Natural killer cell (primary cell): ENCODE measurements around the gene GABPA. TPM values are rescaled to one million over a fixed set of nuclear protein-coding genes. Genes with fewer than 3 reads are reported as not detected.

ENCODE experiments used
- ATAC-seq, 3 donors: fragments of 150-1000 bp in 2 of 3; fragments of 200-7000 bp in 1 of 3; cut with Tn5 transposase; 1 replicate in 1 of 3; 2 replicates in 2 of 3; pipeline ENCODE4 v1.10.0; 2021; ENCODE audit warnings: mild to moderate bottlenecking in 2 of 3, moderate library complexity in 2 of 3
- DNase-seq, 2 donors: peaks; one replicate each; pipeline versions ENCODE4 v3.0.0 to v3.0.0-alpha.2; 2013 to 2021; ENCODE audit warnings: mixed read lengths in 1 of 2
- H3K27ac ChIP-seq: one replicate; pipeline ENCODE4 v1.5.1; 2013; ENCODE audit warnings: mild to moderate bottlenecking, low read length
- H3K27me3 ChIP-seq: one replicate; pipeline ENCODE4 v1.6.1; 2013; ENCODE audit warnings: low read length; ENCODE audit not compliant: control insufficient read depth, insufficient read depth
- H3K36me3 ChIP-seq: one replicate; pipeline ENCODE4 v1.6.1; 2013; ENCODE audit warnings: low read length; ENCODE audit not compliant: control insufficient read depth, insufficient read depth
- H3K4me1 ChIP-seq: one replicate; pipeline ENCODE4 v1.6.1; 2013; ENCODE audit warnings: low read length; ENCODE audit not compliant: control insufficient read depth, insufficient read depth
- H3K4me3 ChIP-seq: one replicate; pipeline ENCODE4 v1.5.1; 2013; ENCODE audit warnings: low read length
- H3K9me3 ChIP-seq: one replicate; pipeline ENCODE4 v1.6.1; 2013; ENCODE audit warnings: low read length; ENCODE audit not compliant: control insufficient read depth, insufficient read depth
- H3K27ac Mint-ChIP-seq, 2 donors: one replicate each; pipeline ENCODE4 v1.8.0; 2022; ENCODE audit warnings: mild to moderate bottlenecking in 2 of 2, mixed read lengths in 2 of 2, moderate library complexity in 1 of 2
- H3K27me3 Mint-ChIP-seq, 2 donors: one replicate each; pipeline ENCODE4 v1.8.0; 2022; ENCODE audit warnings: low read depth in 2 of 2, mixed read lengths in 2 of 2
- H3K36me3 Mint-ChIP-seq: one replicate; pipeline ENCODE4 v1.8.0; 2022; ENCODE audit warnings: mixed read lengths
- H3K4me1 Mint-ChIP-seq, 2 donors: one replicate each; pipeline ENCODE4 v1.8.0; 2022; ENCODE audit warnings: mixed read lengths in 2 of 2
- H3K4me3 Mint-ChIP-seq: one replicate; pipeline ENCODE4 v1.8.0; 2022; ENCODE audit warnings: mild to moderate bottlenecking, moderate library complexity, mixed read lengths
- H3K9me3 Mint-ChIP-seq, 2 donors: one replicate each; pipeline ENCODE4 v1.8.0; 2022; ENCODE audit warnings: mixed read lengths in 2 of 2
- WGBS: methylation state at CpG from one replicate; pipeline ENCODE4 v1.1.7; 2013; ENCODE audit warnings: missing lambda C conversion rate; ENCODE audit not compliant: insufficient coverage; 5-methylcytosine and 5-hydroxymethylcytosine counted together
- intact Hi-C: fragments of 100-400 bp; cut with micrococcal nuclease; formaldehyde crosslinking; loops from one replicate; pipeline ENCODE4 v1.14.2; 2022
- total RNA-seq, 4 donors: library from RNA; stranded (reverse); fragments of 120-200 nt in 1 of 4; gene quantifications; one replicate each; pipeline versions ENCODE4 v1.2.3 to v1.2.4, GENCODE V29; 2013 to 2022
- TF ChIP-seq, protein P1 (sequence below): fragments of 200-600 bp; IDR thresholded peaks from one replicate; pipeline ENCODE4 v1.8.0; 2022; ENCODE audit warnings: antibody characterized with exemption

The GABPA gene
- total RNA-seq, 3 donors from 2014 or later (not counting 1 experiment from before 2014, with no cell fraction given), result 25.2 to 29.3 (median 27.7) TPM

DNA sequence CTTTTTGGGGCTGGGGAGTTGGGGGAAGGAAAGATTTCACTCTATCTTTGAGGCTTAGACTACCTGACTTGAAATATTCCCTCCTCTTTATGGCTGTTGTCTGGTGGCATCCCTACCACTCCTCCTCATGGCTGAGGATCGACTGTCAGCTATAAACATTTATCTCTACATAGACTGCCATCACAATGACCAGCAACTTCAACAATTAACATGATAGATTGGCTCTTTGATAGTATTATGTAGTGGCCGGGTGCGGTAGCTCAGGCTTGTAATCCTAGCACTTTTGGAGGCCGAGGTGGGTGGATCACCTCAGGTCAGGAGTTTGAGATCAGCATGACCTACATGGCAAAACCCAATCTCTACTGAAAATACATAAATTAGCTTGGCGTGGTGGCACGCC lies 72.4 kb downstream of the GABPA start:
- no peaks in the 10 kb centered on the region for H3K4me1 ChIP-seq
- H3K36me3 ChIP-seq, result no peaks in the 10 kb centered on the region
- Mint-ChIP-seq H3K27me3 (peaks cover 4 to 6% of the 10 kb centered on the region in 2 donors), H3K9me3 (peaks cover 0 to 2% of the 10 kb centered on the region in 2 donors), H3K4me1 (no peaks in the 10 kb centered on the region), H3K4me3 (no peak overlapping the region), H3K36me3 (no peaks in the 10 kb centered on the region), H3K27ac (no peak overlapping the region)
- H3K27me3 ChIP-seq, result no peaks in the 10 kb centered on the region
- H3K9me3 ChIP-seq, result no peaks in the 10 kb centered on the region
- no peak overlapping the region for H3K4me3 ChIP-seq
- intact Hi-C loops, result no loop called here
- DNase-seq (no peak), ATAC-seq (no peak)
- no peak overlapping the region for H3K27ac ChIP-seq
- TF ChIP-seq, protein P1, sequence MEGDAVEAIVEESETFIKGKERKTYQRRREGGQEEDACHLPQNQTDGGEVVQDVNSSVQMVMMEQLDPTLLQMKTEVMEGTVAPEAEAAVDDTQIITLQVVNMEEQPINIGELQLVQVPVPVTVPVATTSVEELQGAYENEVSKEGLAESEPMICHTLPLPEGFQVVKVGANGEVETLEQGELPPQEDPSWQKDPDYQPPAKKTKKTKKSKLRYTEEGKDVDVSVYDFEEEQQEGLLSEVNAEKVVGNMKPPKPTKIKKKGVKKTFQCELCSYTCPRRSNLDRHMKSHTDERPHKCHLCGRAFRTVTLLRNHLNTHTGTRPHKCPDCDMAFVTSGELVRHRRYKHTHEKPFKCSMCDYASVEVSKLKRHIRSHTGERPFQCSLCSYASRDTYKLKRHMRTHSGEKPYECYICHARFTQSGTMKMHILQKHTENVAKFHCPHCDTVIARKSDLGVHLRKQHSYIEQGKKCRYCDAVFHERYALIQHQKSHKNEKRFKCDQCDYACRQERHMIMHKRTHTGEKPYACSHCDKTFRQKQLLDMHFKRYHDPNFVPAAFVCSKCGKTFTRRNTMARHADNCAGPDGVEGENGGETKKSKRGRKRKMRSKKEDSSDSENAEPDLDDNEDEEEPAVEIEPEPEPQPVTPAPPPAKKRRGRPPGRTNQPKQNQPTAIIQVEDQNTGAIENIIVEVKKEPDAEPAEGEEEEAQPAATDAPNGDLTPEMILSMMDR, result no peak
- 94% methylated on average over 6 of the region's 6 CpGs for WGBS

DNA sequence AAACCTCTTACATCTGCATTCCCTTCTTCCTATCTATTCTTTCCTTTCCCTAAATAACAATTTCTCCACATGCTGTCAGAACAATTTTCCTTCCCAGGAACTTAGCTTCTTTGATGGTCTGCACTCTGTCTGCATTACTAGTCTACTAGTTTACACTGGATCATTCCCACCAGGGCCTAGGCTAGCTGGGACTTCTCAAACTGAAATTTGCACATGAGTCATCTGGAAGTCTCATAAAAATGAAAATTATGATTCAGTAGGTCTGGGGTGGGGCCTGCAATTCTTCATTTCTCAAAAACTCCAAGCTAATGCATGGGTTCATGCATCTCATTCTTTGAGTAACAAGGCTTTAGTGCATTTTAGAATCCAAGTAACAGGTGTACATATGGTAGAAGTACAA lies 74.2 kb downstream of the GABPA start:
- Mint-ChIP-seq H3K9me3 (peaks cover 0 to 2% of the 10 kb centered on the region in 2 donors), H3K27me3 (peaks cover 4 to 5% of the 10 kb centered on the region in 2 donors), H3K36me3 (no peaks in the 10 kb centered on the region), H3K4me3 (no peak overlapping the region), H3K4me1 (no peaks in the 10 kb centered on the region), H3K27ac (no peak overlapping the region)
- H3K27me3 ChIP-seq, result no peaks in the 10 kb centered on the region
- DNase-seq, result no peak
- H3K9me3 ChIP-seq, result no peaks in the 10 kb centered on the region
- no peak for ATAC-seq
- no peaks in the 10 kb centered on the region for H3K4me1 ChIP-seq
- no peak overlapping the region for H3K27ac ChIP-seq
- no peaks in the 10 kb centered on the region for H3K36me3 ChIP-seq
- intact Hi-C loops, result no loop called here
- TF ChIP-seq, protein P1, result no peak
- H3K4me3 ChIP-seq, result no peak overlapping the region

DNA sequence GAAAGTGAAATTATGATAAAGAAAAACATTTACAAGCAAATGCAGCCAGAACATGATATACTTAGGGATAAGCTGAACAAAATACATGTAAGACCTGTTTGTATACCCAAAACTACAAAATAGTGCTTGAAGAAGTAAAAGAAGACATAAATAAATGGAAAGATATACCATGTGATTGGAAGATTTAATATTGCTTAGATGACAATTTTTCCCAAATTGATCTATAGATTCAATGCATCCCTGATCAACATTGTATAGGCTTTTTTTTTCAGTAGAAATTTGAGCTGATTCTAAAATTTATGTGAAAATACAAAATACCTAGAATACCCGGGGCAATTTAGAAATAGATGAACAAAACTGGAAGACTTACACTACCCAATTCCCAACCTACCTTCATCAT lies 76.4 kb downstream of the GABPA start:
- H3K9me3 ChIP-seq, result no peaks in the 10 kb centered on the region
- no peaks in the 10 kb centered on the region for H3K36me3 ChIP-seq
- no peak overlapping the region for H3K27ac Mint-ChIP-seq
- H3K27me3 Mint-ChIP-seq, result peaks cover 4 to 5% of the 10 kb centered on the region in 2 donors
- H3K4me1 ChIP-seq, result no peaks in the 10 kb centered on the region
- H3K9me3 Mint-ChIP-seq, result peaks cover 0 to 2% of the 10 kb centered on the region in 2 donors
- no peaks in the 10 kb centered on the region for H3K4me1 Mint-ChIP-seq
- DNase-seq (no peak), ATAC-seq (no peak)
- no peak overlapping the region for H3K27ac ChIP-seq
- no peak overlapping the region for H3K4me3 Mint-ChIP-seq
- TF ChIP-seq, protein P1, result no peak
- H3K27me3 ChIP-seq, result no peaks in the 10 kb centered on the region
- H3K36me3 Mint-ChIP-seq, result no peaks in the 10 kb centered on the region
- 83% methylated on average over 1 of the region's 1 CpG for WGBS
- H3K4me3 ChIP-seq, result no peak overlapping the region
- intact Hi-C loops, result no loop called here

DNA sequence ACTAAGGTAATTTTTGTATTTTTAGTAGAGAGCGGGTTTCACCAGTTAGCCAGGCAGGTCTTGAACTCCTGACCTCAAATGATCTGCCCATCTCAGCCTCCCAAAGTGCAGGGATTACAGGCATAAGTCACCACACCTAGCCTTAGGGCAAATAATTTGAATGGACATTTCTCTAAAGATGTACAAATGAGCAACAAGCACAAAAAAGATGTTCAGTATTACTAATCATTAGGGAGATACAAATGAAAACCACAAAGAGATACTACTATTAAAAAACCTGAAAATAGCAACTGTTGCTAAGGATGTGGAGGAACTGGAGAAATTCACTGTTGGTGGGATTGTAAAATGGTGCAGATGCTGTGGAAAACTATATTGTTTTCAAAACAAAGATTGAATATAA lies 79.1 kb downstream of the GABPA start:
- H3K9me3 Mint-ChIP-seq, result peaks cover 0 to under 1% of the 10 kb centered on the region in 2 donors
- H3K27me3 ChIP-seq, result no peaks in the 10 kb centered on the region
- H3K36me3 ChIP-seq, result no peaks in the 10 kb centered on the region
- H3K4me1 Mint-ChIP-seq, result no peaks in the 10 kb centered on the region
- TF ChIP-seq, protein P1, result no peak
- 78% methylated on average over 1 of the region's 1 CpG for WGBS
- H3K27me3 Mint-ChIP-seq, result peaks cover 1 to 3% of the 10 kb centered on the region in 2 donors
- DNase-seq (no peak), ATAC-seq (no peak)
- no peaks in the 10 kb centered on the region for H3K36me3 Mint-ChIP-seq
- no peaks in the 10 kb centered on the region for H3K9me3 ChIP-seq
- no peak overlapping the region for H3K27ac Mint-ChIP-seq
- no peaks in the 10 kb centered on the region for H3K4me1 ChIP-seq
- no peak overlapping the region for H3K4me3 ChIP-seq
- intact Hi-C loops, result no loop called here
- H3K4me3 Mint-ChIP-seq, result no peak overlapping the region
- H3K27ac ChIP-seq, result no peak overlapping the region
